ENCODE results near the gene MPP1.
A peak's percentile ranks its signal among the peaks of the same experiment; 100 is the strongest.

- no peak for TF ChIP-seq REST (IDR thresholded peaks at IDR 0.05; ENCODE audit: insufficient read depth in 1 of 2, low read depth in 2 of 2, low read length in 1 of 2)
- TF ChIP-seq SIN3A (IDR thresholded peaks at IDR 0.05; ENCODE audit: borderline replicate concordance, insufficient read depth, low read depth, low read length), result no peak
- peak; percentile 40; the same call in 1 of the 2 replicates for TF ChIP-seq POLR2AphosphoS5 (IDR thresholded peaks at IDR 0.05; ENCODE audit: low read depth, low read length)
These were observed 72.2 kb downstream of the MPP1 start for GRCh38 chrX:154733066-154733425.
